ENCODE data around the gene DDX41. TPM values are rescaled to one million over a fixed set of nuclear protein-coding genes. Genes with fewer than 3 reads are reported as not detected.
A peak's percentile ranks its signal among the peaks of the same experiment; 100 is the strongest.

DDX41 gene
- total and polyA plus RNA-seq, 2 of the 13 experiments (the other 11 are each of a cell fraction or from before 2014, with no cell fraction given) = 62.8 to 105 TPM

DNA sequence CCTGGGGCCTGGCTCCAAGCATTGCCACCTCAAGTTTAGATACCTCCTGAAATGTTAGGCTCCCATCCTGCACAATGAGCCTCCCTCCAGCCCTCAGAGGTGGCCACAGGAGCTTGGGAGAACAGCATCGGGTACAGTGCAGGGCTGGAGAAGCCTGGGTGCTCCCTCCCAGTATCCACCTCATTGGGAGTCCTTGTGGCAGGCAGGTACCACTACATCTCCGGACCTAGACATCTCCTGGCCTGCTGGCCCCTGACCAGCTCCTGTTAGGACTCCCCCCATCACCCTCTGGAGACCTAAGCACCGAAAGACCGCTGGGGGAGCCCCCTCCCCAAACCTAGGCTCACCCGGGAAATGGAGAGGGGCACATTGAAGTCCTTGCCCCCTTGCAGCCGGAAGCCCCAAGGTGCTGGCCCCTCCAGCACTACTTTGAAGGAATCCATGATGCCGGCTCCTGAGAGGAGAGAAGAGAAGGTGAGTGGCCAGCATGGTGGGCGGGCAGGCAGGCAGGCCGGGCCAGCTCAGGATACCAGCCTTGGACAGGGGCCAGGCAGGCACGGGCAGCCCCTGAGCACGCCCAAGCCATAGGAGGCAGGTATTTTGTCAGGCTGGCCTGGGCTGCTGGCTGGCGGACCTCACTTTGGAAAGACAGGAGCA is 20.6 kb downstream of the DDX41 start:
- no TSS peak for BruUV-seq (replicated peaks)
- H2AFZ ChIP-seq (ENCODE audit: low read length) = no peak overlapping the region
- peaks cover 15% of the 10 kb centered on the region; the same call in 1 of the 2 replicates for H4K20me1 ChIP-seq (ENCODE audit: insufficient read depth, low read length)
- H3K4me2 ChIP-seq (ENCODE audit: low read depth, low read length) = peak overlapping the region; percentile 99
- in situ Hi-C loops (cut with HindIII; ENCODE audit: extremely low pct_ligation_motif_present, low pct_unique_long_range_greater_than_20kb) = no loop called here
- H3K9ac ChIP-seq (ENCODE audit: insufficient read depth, low read depth, low read length) = peak overlapping the region; percentile 83
- peaks cover 0 to 23% of the 10 kb centered on the region in 2 experiments; a peak in 2 of 5 replicates for H3K27me3 ChIP-seq (ENCODE audit: control insufficient read depth in 1 of 2, insufficient read depth in 2 of 2, low read length in 2 of 2)
- no peaks in the 10 kb centered on the region for H3K9me3 ChIP-seq (ENCODE audit: low read length)
- peak overlapping the region; percentile 60 for H3K27ac ChIP-seq (ENCODE audit: extremely low read length, insufficient read depth, low read length)
- ChIA-PET CTCF (ENCODE audit: low intra/inter-chr PET ratio, low total read pairs) (no interaction called here), POLR2A (interaction anchor here (1.0 to 3.6 kb wide), 11 partner anchors 13 to 409 kb away, joined by 4 to 42 read pairs (median 8); partner anchors contain the start of genes DDX41, DOK3 and FGFR4)
- peak; percentile 61 for ATAC-seq
- no peaks in the 10 kb centered on the region for H3K79me2 ChIP-seq (ENCODE audit: insufficient read depth, low read length)
- intact Hi-C loops (cut with micrococcal nuclease; ENCODE audit: unreplicated experiment) = loop anchor here (2.0 to 5.0 kb wide), 2 partner anchors 39 to 184 kb away; partner anchors contain the start of gene MXD3
- H3K36me3 ChIP-seq (replicated peaks in 1 of 2; ENCODE audit: control insufficient read depth in 1 of 2, insufficient read depth in 2 of 2, low read length in 2 of 2) = peaks cover 0 to under 1% of the 10 kb centered on the region in 2 experiments; a peak in 1 of 5 replicates
- WGBS (ENCODE audit: low lambda C conversion rate) = 38% methylated on average over 3 of the region's 12 CpGs
- H3K4me1 ChIP-seq (ENCODE audit: insufficient read depth, low read length) = peaks cover 45% of the 10 kb centered on the region
- DNase-seq (ENCODE audit: low spot score) = peak; percentile 70
- H3K4me3 ChIP-seq (replicated peaks in 1 of 3; ENCODE audit: insufficient read depth in 1 of 3, low read depth in 2 of 3, low read length in 3 of 3) = peak overlapping the region; percentile 64 to 85 (median 65)
- peak; percentile 56 for FAIRE-seq
- TF ChIP-seq MAF1 (CRISPR knock-in tag; IDR thresholded peaks at IDR 0.05; ENCODE audit: borderline replicate concordance) = no peak
- no peak for TF ChIP-seq KLF6 (CRISPR knock-in tag; IDR thresholded peaks at IDR 0.05)
- TF ChIP-seq ZFP36L2 (CRISPR knock-in tag; IDR thresholded peaks at IDR 0.05) = no peak
- TF ChIP-seq ZNF841 (CRISPR knock-in tag; IDR thresholded peaks at IDR 0.05; ENCODE audit: borderline replicate concordance) = no peak
- TF ChIP-seq PRMT3 (CRISPR knock-in tag; IDR thresholded peaks at IDR 0.05; ENCODE audit: borderline replicate concordance, low read depth) = no peak
- no peak for TF ChIP-seq ZNF556 (CRISPR knock-in tag; IDR thresholded peaks at IDR 0.05; ENCODE audit: borderline replicate concordance)
- peak; percentile 79 for TF ChIP-seq ZNF263 (CRISPR knock-in tag; IDR thresholded peaks at IDR 0.05)
- TF ChIP-seq CBX1 (IDR thresholded peaks at IDR 0.05; ENCODE audit: low read depth) = no peak
- TF ChIP-seq ZC3H4 (CRISPR knock-in tag; IDR thresholded peaks at IDR 0.05; ENCODE audit: borderline replicate concordance) = no peak
- TF ChIP-seq CCAR2 (optimal IDR thresholded peaks at IDR 0.05; ENCODE audit: low read depth, low read length) = no peak
- TF ChIP-seq ZNF670 (CRISPR knock-in tag; IDR thresholded peaks at IDR 0.05; ENCODE audit: borderline replicate concordance) = no peak
- TF ChIP-seq ARID2 (CRISPR knock-in tag; IDR thresholded peaks at IDR 0.05; ENCODE audit: borderline replicate concordance) = 0 out of 2 replicates have a peak, but pooled peaks have one; percentile 28
- TF ChIP-seq BHLHE40 (IDR thresholded peaks at IDR 0.05; ENCODE audit: low read length) = 0 out of 2 replicates have a peak, but pooled peaks have one; percentile 16
- TF ChIP-seq FOXM1 (CRISPR knock-in tag; IDR thresholded peaks at IDR 0.05) = no peak
- peak; percentile 59; the same call in 1 of the 2 replicates for TF ChIP-seq BRD4 (CRISPR knock-in tag; IDR thresholded peaks at IDR 0.05)
- TF ChIP-seq HOXA7 (CRISPR knock-in tag; IDR thresholded peaks at IDR 0.05) = no peak
- no peak for TF ChIP-seq DMAP1 (CRISPR knock-in tag; IDR thresholded peaks at IDR 0.05)
- no peak for TF ChIP-seq KLF12 (CRISPR knock-in tag; IDR thresholded peaks at IDR 0.05; ENCODE audit: borderline replicate concordance)
- 0 out of 2 replicates have a peak, but pooled peaks have one; percentile 23 for TF ChIP-seq MED1 (CRISPR knock-in tag; IDR thresholded peaks at IDR 0.05)
- TF ChIP-seq, protein P1, sequence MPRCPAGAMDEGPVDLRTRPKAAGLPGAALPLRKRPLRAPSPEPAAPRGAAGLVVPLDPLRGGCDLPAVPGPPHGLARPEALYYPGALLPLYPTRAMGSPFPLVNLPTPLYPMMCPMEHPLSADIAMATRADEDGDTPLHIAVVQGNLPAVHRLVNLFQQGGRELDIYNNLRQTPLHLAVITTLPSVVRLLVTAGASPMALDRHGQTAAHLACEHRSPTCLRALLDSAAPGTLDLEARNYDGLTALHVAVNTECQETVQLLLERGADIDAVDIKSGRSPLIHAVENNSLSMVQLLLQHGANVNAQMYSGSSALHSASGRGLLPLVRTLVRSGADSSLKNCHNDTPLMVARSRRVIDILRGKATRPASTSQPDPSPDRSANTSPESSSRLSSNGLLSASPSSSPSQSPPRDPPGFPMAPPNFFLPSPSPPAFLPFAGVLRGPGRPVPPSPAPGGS (CRISPR knock-in tag; IDR thresholded peaks at IDR 0.05) = peak; percentile 49
- TF ChIP-seq NFATC3 (CRISPR knock-in tag; IDR thresholded peaks at IDR 0.05) = no peak
- TF ChIP-seq TCF7L2 (IDR thresholded peaks at IDR 0.05; ENCODE audit: low read depth, low read length) = no peak
- TF ChIP-seq, protein P2, sequence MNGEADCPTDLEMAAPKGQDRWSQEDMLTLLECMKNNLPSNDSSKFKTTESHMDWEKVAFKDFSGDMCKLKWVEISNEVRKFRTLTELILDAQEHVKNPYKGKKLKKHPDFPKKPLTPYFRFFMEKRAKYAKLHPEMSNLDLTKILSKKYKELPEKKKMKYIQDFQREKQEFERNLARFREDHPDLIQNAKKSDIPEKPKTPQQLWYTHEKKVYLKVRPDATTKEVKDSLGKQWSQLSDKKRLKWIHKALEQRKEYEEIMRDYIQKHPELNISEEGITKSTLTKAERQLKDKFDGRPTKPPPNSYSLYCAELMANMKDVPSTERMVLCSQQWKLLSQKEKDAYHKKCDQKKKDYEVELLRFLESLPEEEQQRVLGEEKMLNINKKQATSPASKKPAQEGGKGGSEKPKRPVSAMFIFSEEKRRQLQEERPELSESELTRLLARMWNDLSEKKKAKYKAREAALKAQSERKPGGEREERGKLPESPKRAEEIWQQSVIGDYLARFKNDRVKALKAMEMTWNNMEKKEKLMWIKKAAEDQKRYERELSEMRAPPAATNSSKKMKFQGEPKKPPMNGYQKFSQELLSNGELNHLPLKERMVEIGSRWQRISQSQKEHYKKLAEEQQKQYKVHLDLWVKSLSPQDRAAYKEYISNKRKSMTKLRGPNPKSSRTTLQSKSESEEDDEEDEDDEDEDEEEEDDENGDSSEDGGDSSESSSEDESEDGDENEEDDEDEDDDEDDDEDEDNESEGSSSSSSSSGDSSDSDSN (CRISPR knock-in tag; IDR thresholded peaks at IDR 0.05) = no peak; the same call in 1 of the 2 replicates

Measured in HepG2 (cell line).